ENCODE data around the gene PPP1R3D. TPM values are rescaled to one million over a fixed set of nuclear protein-coding genes. Genes with fewer than 3 reads are reported as not detected.
"Not testable (repeated sequence)": the region's sequence is repeated elsewhere in the genome, so short reads cannot be mapped to it uniquely, and the experiment has no call there.

Gene PPP1R3D
- total RNA-seq, 1 donor from 2014 or later: 11.8 TPM

DNA sequence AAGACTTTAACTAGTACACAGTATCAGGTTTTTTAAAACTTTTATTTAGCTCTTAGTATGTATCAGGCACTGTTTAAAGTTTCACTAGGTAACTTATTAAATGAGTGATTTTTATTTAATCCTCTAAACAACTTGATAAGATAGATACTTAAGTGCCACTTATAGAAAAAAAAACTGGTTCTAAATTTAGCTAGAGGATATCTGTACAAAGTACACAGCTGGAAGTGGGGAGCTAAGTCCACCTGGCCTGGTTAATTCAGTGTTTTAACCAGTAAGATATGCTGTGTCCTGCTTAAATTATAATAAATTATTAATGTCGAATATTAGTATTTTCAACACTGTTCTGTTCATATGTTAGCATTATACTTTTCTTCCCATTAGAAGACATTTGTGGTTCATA is 44.2 kb downstream of the PPP1R3D start:
- no peak overlapping the region for H3K27ac ChIP-seq
- H3K9me3 ChIP-seq: no peaks in the 10 kb centered on the region
- intact Hi-C loops (cut with DNase I): no loop called here
- no peaks in the 10 kb centered on the region for H3K27me3 ChIP-seq
- no peaks in the 10 kb centered on the region for H3K36me3 ChIP-seq
- H3K4me1 ChIP-seq: no peaks in the 10 kb centered on the region
- DNase-seq (ENCODE audit: extremely low spot score in 2 of 2): no peak
- TF ChIP-seq POLR2AphosphoS5 (IDR thresholded peaks at IDR 0.05; ENCODE audit: insufficient read depth in 1 of 2, low read depth in 1 of 2): no peak
- H3K4me3 ChIP-seq: no peak overlapping the region

DNA sequence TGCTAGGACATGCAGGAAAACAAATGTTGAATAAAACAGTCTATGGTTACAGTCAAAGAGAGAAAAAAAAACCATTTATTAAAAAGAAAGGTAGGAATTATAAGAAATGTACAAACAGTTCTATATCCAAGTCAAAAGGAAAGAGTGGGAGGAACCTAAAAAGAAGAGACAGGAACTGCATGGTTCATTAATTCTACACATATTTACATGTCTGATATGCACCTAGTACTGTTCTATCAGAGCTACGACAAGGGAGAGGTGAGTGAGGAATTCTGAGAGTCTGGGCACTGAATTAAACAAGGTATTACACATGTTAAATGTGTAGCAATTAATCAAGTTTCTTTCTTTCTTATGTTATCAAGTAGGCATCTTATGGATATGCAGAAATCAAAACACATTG is 48.5 kb downstream of the PPP1R3D start:
- Histone ChIP-seq H3K36me3 (no peaks in the 10 kb centered on the region), H3K4me3 (no peak overlapping the region), H3K27ac (no peak overlapping the region), H3K27me3 (no peaks in the 10 kb centered on the region), H3K9me3 (no peaks in the 10 kb centered on the region), H3K4me1 (no peaks in the 10 kb centered on the region)
- DNase-seq (ENCODE audit: extremely low spot score in 2 of 2): no peak
- TF ChIP-seq POLR2A (IDR thresholded peaks at IDR 0.05) (no peak), POLR2AphosphoS5 (IDR thresholded peaks at IDR 0.05; ENCODE audit: insufficient read depth in 1 of 2, low read depth in 1 of 2) (no peak)
- TF ChIP-seq, protein P1, sequence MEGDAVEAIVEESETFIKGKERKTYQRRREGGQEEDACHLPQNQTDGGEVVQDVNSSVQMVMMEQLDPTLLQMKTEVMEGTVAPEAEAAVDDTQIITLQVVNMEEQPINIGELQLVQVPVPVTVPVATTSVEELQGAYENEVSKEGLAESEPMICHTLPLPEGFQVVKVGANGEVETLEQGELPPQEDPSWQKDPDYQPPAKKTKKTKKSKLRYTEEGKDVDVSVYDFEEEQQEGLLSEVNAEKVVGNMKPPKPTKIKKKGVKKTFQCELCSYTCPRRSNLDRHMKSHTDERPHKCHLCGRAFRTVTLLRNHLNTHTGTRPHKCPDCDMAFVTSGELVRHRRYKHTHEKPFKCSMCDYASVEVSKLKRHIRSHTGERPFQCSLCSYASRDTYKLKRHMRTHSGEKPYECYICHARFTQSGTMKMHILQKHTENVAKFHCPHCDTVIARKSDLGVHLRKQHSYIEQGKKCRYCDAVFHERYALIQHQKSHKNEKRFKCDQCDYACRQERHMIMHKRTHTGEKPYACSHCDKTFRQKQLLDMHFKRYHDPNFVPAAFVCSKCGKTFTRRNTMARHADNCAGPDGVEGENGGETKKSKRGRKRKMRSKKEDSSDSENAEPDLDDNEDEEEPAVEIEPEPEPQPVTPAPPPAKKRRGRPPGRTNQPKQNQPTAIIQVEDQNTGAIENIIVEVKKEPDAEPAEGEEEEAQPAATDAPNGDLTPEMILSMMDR (IDR thresholded peaks at IDR 0.05): no peak
- intact Hi-C loops (cut with DNase I): no loop called here

DNA sequence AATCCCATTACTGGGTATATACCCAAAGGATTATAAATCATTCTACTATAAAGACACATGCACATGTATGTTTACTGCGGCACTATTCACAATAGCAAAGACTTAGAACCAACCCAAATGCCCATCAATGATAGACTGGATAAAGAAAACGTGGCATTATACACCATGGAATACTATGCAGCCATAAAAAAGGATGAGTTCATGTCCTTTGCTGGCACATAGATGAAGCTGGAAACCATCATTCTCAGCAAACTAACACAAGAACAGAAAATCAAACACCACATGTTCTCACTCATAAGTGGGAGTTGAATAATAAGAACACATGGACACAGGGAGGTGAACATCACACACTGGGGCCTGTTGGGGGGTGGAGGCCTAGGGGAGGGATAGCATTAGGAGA is 50.1 kb downstream of the PPP1R3D start:
- DNase-seq (ENCODE audit: extremely low spot score in 2 of 2); H3K36me3 ChIP-seq; intact Hi-C loops (cut with DNase I); H3K4me3 ChIP-seq; H3K27ac ChIP-seq; H3K4me1 ChIP-seq; H3K27me3 ChIP-seq; H3K9me3 ChIP-seq: not testable (repeated sequence)

DNA sequence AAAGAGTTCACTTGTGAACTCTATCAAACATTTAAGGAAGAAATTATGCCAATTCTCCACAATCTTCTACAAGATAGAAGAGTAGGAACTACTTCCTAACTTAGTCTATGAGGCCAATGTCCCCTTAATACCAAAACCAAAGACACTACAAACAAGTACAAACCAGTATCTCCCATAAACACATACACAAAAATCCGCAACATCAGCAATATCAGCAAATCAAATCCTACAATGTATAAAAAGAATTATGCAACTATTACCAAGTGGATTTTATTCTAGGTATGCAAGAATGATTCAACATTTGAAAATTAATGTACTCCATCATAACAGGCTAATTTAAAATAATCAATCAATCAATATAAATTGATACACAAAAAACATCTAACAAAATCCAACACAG is 52.1 kb downstream of the PPP1R3D start:
- intact Hi-C loops (cut with DNase I): no loop called here
- Histone ChIP-seq H3K27ac (no peak overlapping the region), H3K36me3 (no peaks in the 10 kb centered on the region), H3K9me3 (no peaks in the 10 kb centered on the region), H3K4me1 (no peaks in the 10 kb centered on the region), H3K4me3 (no peak overlapping the region), H3K27me3 (no peaks in the 10 kb centered on the region)
- DNase-seq (ENCODE audit: extremely low spot score in 2 of 2): no peak
- TF ChIP-seq, protein P1 (IDR thresholded peaks at IDR 0.05): no peak
- no peak for TF ChIP-seq POLR2AphosphoS5 (IDR thresholded peaks at IDR 0.05; ENCODE audit: insufficient read depth in 1 of 2, low read depth in 1 of 2)
- no peak for TF ChIP-seq POLR2A (IDR thresholded peaks at IDR 0.05)

Other genes with a start within 250 kb of the PPP1R3D start
- gene SYCP2, start 6.7 kb downstream of the PPP1R3D start, total RNA-seq: 3.2 TPM
- 12.8 TPM for gene FAM217B, start 84 bp upstream of the PPP1R3D start, total RNA-seq
- 6.6 TPM for gene CDH26, start 18.1 kb upstream of the PPP1R3D start, total RNA-seq